ENCODE measurements around the gene TFR2.

GRCh38 chr7:100591596-100591995, 49.8 kb downstream of the TFR2 start:
- TF ChIP-seq, protein P1, sequence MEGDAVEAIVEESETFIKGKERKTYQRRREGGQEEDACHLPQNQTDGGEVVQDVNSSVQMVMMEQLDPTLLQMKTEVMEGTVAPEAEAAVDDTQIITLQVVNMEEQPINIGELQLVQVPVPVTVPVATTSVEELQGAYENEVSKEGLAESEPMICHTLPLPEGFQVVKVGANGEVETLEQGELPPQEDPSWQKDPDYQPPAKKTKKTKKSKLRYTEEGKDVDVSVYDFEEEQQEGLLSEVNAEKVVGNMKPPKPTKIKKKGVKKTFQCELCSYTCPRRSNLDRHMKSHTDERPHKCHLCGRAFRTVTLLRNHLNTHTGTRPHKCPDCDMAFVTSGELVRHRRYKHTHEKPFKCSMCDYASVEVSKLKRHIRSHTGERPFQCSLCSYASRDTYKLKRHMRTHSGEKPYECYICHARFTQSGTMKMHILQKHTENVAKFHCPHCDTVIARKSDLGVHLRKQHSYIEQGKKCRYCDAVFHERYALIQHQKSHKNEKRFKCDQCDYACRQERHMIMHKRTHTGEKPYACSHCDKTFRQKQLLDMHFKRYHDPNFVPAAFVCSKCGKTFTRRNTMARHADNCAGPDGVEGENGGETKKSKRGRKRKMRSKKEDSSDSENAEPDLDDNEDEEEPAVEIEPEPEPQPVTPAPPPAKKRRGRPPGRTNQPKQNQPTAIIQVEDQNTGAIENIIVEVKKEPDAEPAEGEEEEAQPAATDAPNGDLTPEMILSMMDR (conservative IDR thresholded peaks at IDR 0.05 in 1 of 2, IDR thresholded peaks at IDR 0.05 in 1 of 2; ENCODE audit: low read depth in 1 of 2, low read length in 2 of 2), result no peak
- TF ChIP-seq EZH2 (IDR thresholded peaks at IDR 0.05; ENCODE audit: low read length, missing control alignments), result no peak

All from fibroblast of lung (primary cell).